GM12872 (cell line): ENCODE results near the gene SLC25A12.

Experiments
- TF ChIP-seq, protein P1 (sequence below): IDR thresholded peaks from 3 replicates; pipeline ENCODE4 v1.5.1; 2011; ENCODE audit warnings: low read depth, mild to moderate bottlenecking, low read length, moderate library complexity; ENCODE audit not compliant: insufficient read depth

SLC25A12 gene

GRCh38 chr2:171754254-171754939 lies 139.6 kb downstream of the SLC25A12 start:
- TF ChIP-seq, protein P1, sequence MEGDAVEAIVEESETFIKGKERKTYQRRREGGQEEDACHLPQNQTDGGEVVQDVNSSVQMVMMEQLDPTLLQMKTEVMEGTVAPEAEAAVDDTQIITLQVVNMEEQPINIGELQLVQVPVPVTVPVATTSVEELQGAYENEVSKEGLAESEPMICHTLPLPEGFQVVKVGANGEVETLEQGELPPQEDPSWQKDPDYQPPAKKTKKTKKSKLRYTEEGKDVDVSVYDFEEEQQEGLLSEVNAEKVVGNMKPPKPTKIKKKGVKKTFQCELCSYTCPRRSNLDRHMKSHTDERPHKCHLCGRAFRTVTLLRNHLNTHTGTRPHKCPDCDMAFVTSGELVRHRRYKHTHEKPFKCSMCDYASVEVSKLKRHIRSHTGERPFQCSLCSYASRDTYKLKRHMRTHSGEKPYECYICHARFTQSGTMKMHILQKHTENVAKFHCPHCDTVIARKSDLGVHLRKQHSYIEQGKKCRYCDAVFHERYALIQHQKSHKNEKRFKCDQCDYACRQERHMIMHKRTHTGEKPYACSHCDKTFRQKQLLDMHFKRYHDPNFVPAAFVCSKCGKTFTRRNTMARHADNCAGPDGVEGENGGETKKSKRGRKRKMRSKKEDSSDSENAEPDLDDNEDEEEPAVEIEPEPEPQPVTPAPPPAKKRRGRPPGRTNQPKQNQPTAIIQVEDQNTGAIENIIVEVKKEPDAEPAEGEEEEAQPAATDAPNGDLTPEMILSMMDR = no peak

DNA sequence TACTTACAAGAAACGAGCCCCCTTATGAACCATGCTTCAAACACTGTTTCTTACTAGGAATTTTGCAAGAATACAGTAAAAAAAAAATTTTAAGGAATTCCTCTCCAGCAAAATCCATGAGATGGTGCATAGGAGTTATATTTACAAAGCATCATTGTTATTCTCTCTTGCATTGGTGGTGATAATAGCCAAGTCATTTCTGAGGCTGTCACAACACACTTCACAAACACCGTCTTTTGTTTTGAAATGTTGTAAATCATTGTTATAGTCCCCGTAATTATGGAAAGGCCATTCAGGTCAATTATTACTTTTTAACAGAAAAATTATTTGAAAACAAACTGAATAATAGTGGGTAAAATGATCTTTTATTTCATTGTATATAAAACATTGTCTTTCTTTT lies 146.7 kb downstream of the SLC25A12 start:
- TF ChIP-seq, protein P1 = no peak

- TF ChIP-seq, protein P1 = no peak
Measured at GRCh38 chr2:171745806-171746205, 148.2 kb downstream of the SLC25A12 start.

DNA sequence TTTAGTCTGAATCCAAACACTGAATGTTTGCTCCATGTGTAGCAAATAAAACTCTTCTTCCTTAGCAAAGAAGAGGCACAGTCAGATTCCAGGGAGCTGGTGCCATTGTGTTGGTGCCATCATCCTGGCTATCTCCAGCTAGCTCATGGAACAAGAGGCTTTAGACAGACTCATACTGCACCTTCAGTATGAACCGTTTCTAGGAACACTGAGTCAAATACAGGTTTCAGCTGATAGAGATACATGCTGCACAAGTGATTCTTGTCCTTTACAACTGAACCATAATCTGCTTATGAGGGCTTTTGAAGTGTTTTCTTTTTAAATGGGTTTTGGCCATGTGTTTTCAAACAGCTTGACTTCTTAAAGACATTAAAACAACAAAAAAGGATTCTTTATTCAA lies 148.9 kb downstream of the SLC25A12 start:
- TF ChIP-seq, protein P1 = no peak

DNA sequence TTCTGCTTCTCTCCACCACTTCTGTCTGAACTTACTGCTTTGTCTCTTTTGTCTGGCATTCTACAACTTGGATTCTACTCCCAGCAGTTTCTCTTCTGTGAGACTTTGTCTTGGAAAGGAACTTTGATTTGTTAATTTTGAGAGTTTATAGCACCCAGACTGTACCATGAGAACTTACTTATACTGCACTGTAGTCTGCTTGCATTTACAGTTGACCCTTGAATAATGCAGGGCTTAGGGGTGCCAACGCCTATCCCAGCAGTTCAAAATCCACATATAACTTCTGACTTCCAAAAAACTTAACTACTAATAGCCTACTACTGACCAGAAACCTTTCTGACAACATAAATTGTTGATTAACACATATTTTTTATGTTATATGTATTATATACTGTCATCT lies 151.3 kb downstream of the SLC25A12 start:
- TF ChIP-seq, protein P1 = no peak

- TF ChIP-seq, protein P1 = no peak
Measured at GRCh38 chr2:171741189-171741588, 152.9 kb downstream of the SLC25A12 start.

- TF ChIP-seq, protein P1 = no peak
Measured at GRCh38 chr2:171735991-171736710, 157.9 kb downstream of the SLC25A12 start.
